Panc1 (cell line): ENCODE results near the gene IL1RAPL1.

Source experiments
- SIN3A ChIP-seq: IDR thresholded peaks from 2 replicates; pipeline ENCODE4 v1.6.1; 2012; ENCODE audit warnings: low read depth, mild to moderate bottlenecking, low read length, moderate library complexity, borderline replicate concordance; ENCODE audit not compliant: insufficient read depth
- TF ChIP-seq, protein P1 (sequence below): fragments of 450-650 bp; IDR thresholded peaks from 2 replicates; pipeline ENCODE4 v1.5.1; 2017; ENCODE audit warnings: mild to moderate bottlenecking

DNA sequence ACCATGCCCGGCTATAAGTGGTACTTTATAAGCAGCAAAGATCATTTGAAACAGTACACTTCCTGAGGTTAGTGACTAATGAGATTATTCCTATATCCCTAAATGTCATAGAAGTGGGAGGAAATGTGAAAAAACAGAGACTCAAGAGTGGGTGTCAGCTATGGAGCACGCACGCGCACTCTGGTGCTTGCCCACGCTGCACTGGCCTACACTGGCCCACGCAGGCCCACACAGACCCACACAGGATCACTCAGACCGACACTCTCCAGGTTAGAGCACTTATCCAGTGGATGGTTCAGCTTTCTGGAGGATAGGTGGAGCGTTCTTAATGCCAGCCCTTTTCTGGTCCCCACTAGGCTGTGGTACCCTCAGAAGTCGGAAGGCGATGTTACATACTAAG, 78.5 kb downstream of the IL1RAPL1 start:
- TF ChIP-seq SIN3A, result no peak
- TF ChIP-seq, protein P1, sequence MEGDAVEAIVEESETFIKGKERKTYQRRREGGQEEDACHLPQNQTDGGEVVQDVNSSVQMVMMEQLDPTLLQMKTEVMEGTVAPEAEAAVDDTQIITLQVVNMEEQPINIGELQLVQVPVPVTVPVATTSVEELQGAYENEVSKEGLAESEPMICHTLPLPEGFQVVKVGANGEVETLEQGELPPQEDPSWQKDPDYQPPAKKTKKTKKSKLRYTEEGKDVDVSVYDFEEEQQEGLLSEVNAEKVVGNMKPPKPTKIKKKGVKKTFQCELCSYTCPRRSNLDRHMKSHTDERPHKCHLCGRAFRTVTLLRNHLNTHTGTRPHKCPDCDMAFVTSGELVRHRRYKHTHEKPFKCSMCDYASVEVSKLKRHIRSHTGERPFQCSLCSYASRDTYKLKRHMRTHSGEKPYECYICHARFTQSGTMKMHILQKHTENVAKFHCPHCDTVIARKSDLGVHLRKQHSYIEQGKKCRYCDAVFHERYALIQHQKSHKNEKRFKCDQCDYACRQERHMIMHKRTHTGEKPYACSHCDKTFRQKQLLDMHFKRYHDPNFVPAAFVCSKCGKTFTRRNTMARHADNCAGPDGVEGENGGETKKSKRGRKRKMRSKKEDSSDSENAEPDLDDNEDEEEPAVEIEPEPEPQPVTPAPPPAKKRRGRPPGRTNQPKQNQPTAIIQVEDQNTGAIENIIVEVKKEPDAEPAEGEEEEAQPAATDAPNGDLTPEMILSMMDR, result no peak
